IMR-90 (cell line): ENCODE data around the gene CSF2RB. TPM values are rescaled to one million over a fixed set of nuclear protein-coding genes. Genes with fewer than 3 reads are reported as not detected.

Experiments used
- ATAC-seq: fragments of 200-7000 bp; cut with Tn5 transposase; 2 replicates; pipeline ENCODE4 v1.9.1; 2020; ENCODE audit warnings: low read depth, mild to moderate bottlenecking, moderate library complexity
- BruUV-seq: library from RNA; stranded (reverse); fragments of 400-500 nt; replicated peaks from 2 replicates; lab custom pipeline; 2021; lab: Mats Ljungman, UMichigan
- CTCF ChIA-PET: fragments of 300-600 bp; formaldehyde crosslinking; extraction: SDS; loops from one replicate; lab custom pipeline; 2021; ENCODE audit warnings: antibody characterized with exemption; lab: Yijun Ruan, JAX
- POLR2A ChIA-PET: fragments of 300-600 bp; sonication (Branson Sonifier 250); formaldehyde crosslinking; loops from one replicate; lab custom pipeline; 2022; ENCODE audit warnings: antibody characterized with exemption; ENCODE audit not compliant: unreplicated experiment; lab: Charles Lee
- DNase-seq: peaks from one replicate; pipeline ENCODE4 v3.0.0; 2013
- H2AFZ ChIP-seq: replicated peaks from 2 replicates; pipeline ENCODE3; 2013; ENCODE audit warnings: low read length, mild to moderate bottlenecking; ENCODE audit not compliant: poor library complexity
- H2AK5ac ChIP-seq: 2 replicates; pipeline ENCODE4 v1.6.1; 2013; ENCODE audit warnings: low read depth, low read length, inconsistent platforms
- H2AK9ac ChIP-seq: replicated peaks from 2 replicates; pipeline ENCODE3; 2013; ENCODE audit warnings: mild to moderate bottlenecking, low read depth, low read length, moderate library complexity; ENCODE audit not compliant: poor library complexity
- H2BK120ac ChIP-seq: 2 replicates; pipeline ENCODE4 v1.6.1; 2013; ENCODE audit warnings: low read depth, low read length, inconsistent platforms
- H2BK15ac ChIP-seq: 3 replicates; pipeline ENCODE4 v1.6.1; 2013; ENCODE audit warnings: low read depth, low read length, inconsistent platforms
- H2BK20ac ChIP-seq: 2 replicates; pipeline ENCODE4 v1.6.1; 2013; ENCODE audit warnings: low read depth, mild to moderate bottlenecking, inconsistent platforms, low read length, moderate library complexity
- H2BK5ac ChIP-seq: 2 replicates; pipeline ENCODE4 v1.6.1; 2013; ENCODE audit warnings: mild to moderate bottlenecking, low read depth, low read length, inconsistent platforms; ENCODE audit not compliant: poor library complexity, severe bottlenecking
- H3K14ac ChIP-seq: replicated peaks from 2 replicates; pipeline ENCODE4 v1.6.1; 2013; ENCODE audit warnings: low read depth, low read length, inconsistent platforms
- H3K18ac ChIP-seq: 2 replicates; pipeline ENCODE4 v1.6.1; 2013; ENCODE audit warnings: low read depth, low read length, control low read depth
- H3K23ac ChIP-seq: 2 replicates; pipeline ENCODE4 v1.6.1; 2013; ENCODE audit warnings: low read depth, low read length, inconsistent platforms
- H3K27ac ChIP-seq: 2 replicates; pipeline ENCODE4 v1.5.1; 2013; ENCODE audit warnings: mild to moderate bottlenecking, control low read depth, low read length; ENCODE audit not compliant: insufficient read depth
- H3K27me3 ChIP-seq: 2 replicates; pipeline ENCODE4 v1.6.1; 2013; ENCODE audit warnings: low read length; ENCODE audit not compliant: control insufficient read depth, insufficient read depth
- H3K36me3 ChIP-seq: 2 replicates; pipeline ENCODE4 v1.6.1; 2013; ENCODE audit warnings: low read length, mixed read lengths; ENCODE audit not compliant: control insufficient read depth, insufficient read depth
- H3K4ac ChIP-seq: 2 replicates; pipeline ENCODE4 v1.6.1; 2013; ENCODE audit warnings: low read depth, low read length, inconsistent platforms
- H3K4me1 ChIP-seq: 2 replicates; pipeline ENCODE4 v1.6.1; 2013; ENCODE audit warnings: low read length, mixed read lengths; ENCODE audit not compliant: control insufficient read depth, insufficient read depth
- H3K4me2 ChIP-seq: 2 replicates; pipeline ENCODE4 v1.6.1; 2013; ENCODE audit warnings: low read depth, mild to moderate bottlenecking, control low read depth, low read length, moderate library complexity
- H3K4me3 ChIP-seq: 2 replicates; pipeline ENCODE4 v1.5.1; 2013; ENCODE audit warnings: low read depth, mild to moderate bottlenecking, control low read depth, low read length, moderate library complexity; ENCODE audit not compliant: insufficient read depth
- H3K56ac ChIP-seq: 2 replicates; pipeline ENCODE4 v1.6.1; 2013; ENCODE audit warnings: low read length, inconsistent platforms; ENCODE audit not compliant: insufficient read depth; ENCODE audit errors: extremely low read depth
- H3K79me1 ChIP-seq, 2 experiments: 2 replicates each; pipeline ENCODE4 v1.6.1; 2013; ENCODE audit warnings: low read length in 2 of 2, inconsistent platforms in 1 of 2, low read depth in 1 of 2
- H3K9ac ChIP-seq: 2 replicates; pipeline ENCODE4 v1.6.1; 2013; ENCODE audit warnings: low read depth, low read length, control low read depth
- H3K9me1 ChIP-seq: 2 replicates; pipeline ENCODE4 v1.6.1; 2013; ENCODE audit warnings: low read length, inconsistent platforms; ENCODE audit not compliant: insufficient read depth
- H3K9me3 ChIP-seq: 2 replicates; pipeline ENCODE4 v1.6.1; 2013; ENCODE audit warnings: low read length; ENCODE audit not compliant: control insufficient read depth, insufficient read depth
- H4K20me1 ChIP-seq: 2 replicates; pipeline ENCODE4 v1.6.1; 2013; ENCODE audit warnings: low read length, inconsistent platforms; ENCODE audit not compliant: insufficient read depth
- H4K5ac ChIP-seq: 2 replicates; pipeline ENCODE4 v1.6.1; 2013; ENCODE audit warnings: mild to moderate bottlenecking, low read depth, low read length, control low read depth
- H4K8ac ChIP-seq, 2 experiments: 2 replicates each; pipeline ENCODE4 v1.6.1; 2013; ENCODE audit warnings: low read depth in 2 of 2, low read length in 2 of 2, control low read depth in 1 of 2, inconsistent platforms in 1 of 2
- H4K91ac ChIP-seq: 2 replicates; pipeline ENCODE4 v1.6.1; 2013; ENCODE audit warnings: low read depth, low read length, inconsistent platforms; ENCODE audit not compliant: insufficient read depth
- BHLHE40 ChIP-seq: fragments of 150-350 bp; IDR thresholded peaks from 2 replicates; pipeline ENCODE4 v1.6.1; 2016; ENCODE audit warnings: mild to moderate bottlenecking, low read depth, low read length
- CEBPB ChIP-seq: IDR thresholded peaks from 2 replicates; pipeline ENCODE4 v1.6.1; 2012; ENCODE audit warnings: low read depth, low read length, improper control_type of control experiment
- CHD1 ChIP-seq: IDR thresholded peaks from 2 replicates; pipeline ENCODE4 v1.6.1; 2012; ENCODE audit warnings: low read depth, low read length, improper control_type of control experiment
- ELK1 ChIP-seq: fragments of 150-350 bp; IDR thresholded peaks from 2 replicates; pipeline ENCODE4 v1.6.1; 2016; ENCODE audit warnings: low read depth, mild to moderate bottlenecking, low read length, moderate library complexity, borderline replicate concordance
- FOS ChIP-seq: fragments of 150-350 bp; IDR thresholded peaks from 2 replicates; pipeline ENCODE4 v1.6.1; 2016; ENCODE audit warnings: low read depth, low read length
- MAFK ChIP-seq: IDR thresholded peaks from 2 replicates; pipeline ENCODE4 v1.6.1; 2012; ENCODE audit warnings: low read depth, low read length, improper control_type of control experiment
- MAZ ChIP-seq: IDR thresholded peaks from 2 replicates; pipeline ENCODE4 v1.6.1; 2012; ENCODE audit warnings: low read depth, mild to moderate bottlenecking, low read length, improper control_type of control experiment, moderate library complexity, borderline replicate concordance
- MXI1 ChIP-seq: IDR thresholded peaks from 2 replicates; pipeline ENCODE4 v1.6.1; 2012; ENCODE audit warnings: low read depth, mild to moderate bottlenecking, low read length, moderate library complexity, borderline replicate concordance
- NFE2L2 ChIP-seq: fragments of 150-350 bp; IDR thresholded peaks from 2 replicates; pipeline ENCODE4 v1.6.1; 2016; ENCODE audit warnings: low read depth, mild to moderate bottlenecking, low read length
- POLR2A ChIP-seq: IDR thresholded peaks from 2 replicates; pipeline ENCODE4 v1.6.1; 2012; ENCODE audit warnings: mild to moderate bottlenecking, low read depth, low read length
- RAD21 ChIP-seq: IDR thresholded peaks from 2 replicates; pipeline ENCODE4 v1.6.1; 2012; ENCODE audit warnings: low read length, improper control_type of control experiment
- RCOR1 ChIP-seq: IDR thresholded peaks from 2 replicates; pipeline ENCODE4 v1.6.1; 2012; ENCODE audit warnings: mild to moderate bottlenecking, low read length, improper control_type of control experiment; ENCODE audit not compliant: insufficient replicate concordance
- RFX5 ChIP-seq: IDR thresholded peaks from 2 replicates; pipeline ENCODE4 v1.8.0; 2012; ENCODE audit warnings: low read depth, mild to moderate bottlenecking, low read length, moderate library complexity
- SMC3 ChIP-seq: fragments of 150-350 bp; IDR thresholded peaks from 2 replicates; pipeline ENCODE4 v1.6.1; 2016; ENCODE audit warnings: low read depth, mild to moderate bottlenecking, antibody characterized with exemption, low read length, moderate library complexity
- WGBS, 2 experiments: methylation state at CpG; one replicate each; pipeline versions ENCODE4 v1.1.5 to v1.1.7; 2013; ENCODE audit warnings: missing lambda C conversion rate in 2 of 2; ENCODE audit not compliant: insufficient read length in 1 of 2; ENCODE audit errors: extremely low coverage in 2 of 2; 5-methylcytosine and 5-hydroxymethylcytosine counted together
- dilution Hi-C: fragments of 300-500 bp; cut with HindIII; formaldehyde crosslinking; loops from one replicate; pipeline ENCODE4 v1.14.3; 2018; ENCODE audit warnings: low sequenced_read_pairs; ENCODE audit not compliant: unreplicated experiment
- in situ Hi-C: fragments of 300-500 bp; cut with MboI; formaldehyde crosslinking; loops from 3 replicates; pipeline ENCODE4 v1.14.3; 2019; ENCODE audit warnings: low sequenced_read_pairs, inconsistent platforms, mixed read lengths
- intact Hi-C: fragments of 100-400 bp; cut with micrococcal nuclease; formaldehyde crosslinking; loops from 2 replicates; pipeline ENCODE4 v1.10.0; 2022
- polyA plus RNA-seq, 3 experiments: library from polyadenylated mRNA; depleted of rRNA; stranded (reverse); fragments of >200 nt; gene quantifications; 2 replicates each; pipeline ENCODE4 v1.2.3, GENCODE V29; 2012; ENCODE audit warnings: low replicate concordance in 1 of 3
- total RNA-seq: library from RNA; depleted of rRNA; stranded (reverse); fragments of >200 nt; gene quantifications from 2 replicates; pipeline ENCODE4 v1.2.3, GENCODE V29; 2012
- TF ChIP-seq, protein P1 (sequence below): fragments of 150-350 bp; IDR thresholded peaks from 2 replicates; pipeline ENCODE4 v1.6.1; 2017; ENCODE audit warnings: mild to moderate bottlenecking, antibody characterized with exemption, low read length, low read depth
- TF ChIP-seq, protein P2 (sequence below): conservative IDR thresholded peaks from 2 replicates; pipeline ENCODE4 v1.5.1; 2012; ENCODE audit warnings: mild to moderate bottlenecking, low read depth, low read length, improper control_type of control experiment

The CSF2RB gene
- total and polyA plus RNA-seq, 2 of the 4 experiments (the other 2 are of a cell fraction), result not detected

DNA sequence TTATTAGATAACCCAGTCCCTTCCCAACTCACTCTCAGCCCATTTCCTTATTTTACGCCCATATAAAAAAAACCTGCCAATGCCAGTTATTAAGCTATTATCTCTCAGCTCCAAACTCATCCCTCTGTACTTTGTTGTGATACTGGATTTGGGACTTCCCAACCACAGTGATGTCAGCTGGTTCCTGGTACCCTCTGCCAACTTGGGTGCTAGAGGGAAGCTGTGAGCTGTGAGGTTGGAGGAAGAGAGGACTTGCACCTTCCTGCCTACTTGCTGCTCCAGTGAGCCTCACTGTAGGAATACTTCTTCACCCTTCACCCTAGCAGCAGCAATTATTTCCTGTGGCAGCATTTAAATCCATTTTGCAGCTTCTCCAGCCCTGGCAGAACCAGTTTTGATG, 19.2 kb upstream of the CSF2RB start:
- no peaks in the 10 kb centered on the region for H3K79me1 ChIP-seq
- no peak overlapping the region for H3K18ac ChIP-seq
- ATAC-seq (no peak), DNase-seq (no peak)
- POLR2A ChIA-PET, result no interaction called here
- no peaks in the 10 kb centered on the region for H3K9me3 ChIP-seq
- H3K4ac ChIP-seq, result no peak overlapping the region
- H4K91ac ChIP-seq, result no peak overlapping the region
- no peak overlapping the region for H2AK5ac ChIP-seq
- H4K8ac ChIP-seq, result no peak overlapping the region
- no peak overlapping the region for H3K23ac ChIP-seq
- no peak for TF ChIP-seq FOS
- no peak for TF ChIP-seq MAFK
- no peak for TF ChIP-seq MAZ
- no peak for TF ChIP-seq ELK1
- TF ChIP-seq, protein P1, sequence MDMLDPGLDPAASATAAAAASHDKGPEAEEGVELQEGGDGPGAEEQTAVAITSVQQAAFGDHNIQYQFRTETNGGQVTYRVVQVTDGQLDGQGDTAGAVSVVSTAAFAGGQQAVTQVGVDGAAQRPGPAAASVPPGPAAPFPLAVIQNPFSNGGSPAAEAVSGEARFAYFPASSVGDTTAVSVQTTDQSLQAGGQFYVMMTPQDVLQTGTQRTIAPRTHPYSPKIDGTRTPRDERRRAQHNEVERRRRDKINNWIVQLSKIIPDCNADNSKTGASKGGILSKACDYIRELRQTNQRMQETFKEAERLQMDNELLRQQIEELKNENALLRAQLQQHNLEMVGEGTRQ, result no peak
- TF ChIP-seq CEBPB, result no peak
- no peak for TF ChIP-seq BHLHE40
- TF ChIP-seq RFX5, result no peak
- no peak for TF ChIP-seq RAD21
- no peak for TF ChIP-seq NFE2L2
- TF ChIP-seq MXI1, result no peak
- no peak for TF ChIP-seq RCOR1
- TF ChIP-seq CHD1, result no peak
- TF ChIP-seq SMC3, result no peak
- no peak for TF ChIP-seq POLR2A
- TF ChIP-seq, protein P2, sequence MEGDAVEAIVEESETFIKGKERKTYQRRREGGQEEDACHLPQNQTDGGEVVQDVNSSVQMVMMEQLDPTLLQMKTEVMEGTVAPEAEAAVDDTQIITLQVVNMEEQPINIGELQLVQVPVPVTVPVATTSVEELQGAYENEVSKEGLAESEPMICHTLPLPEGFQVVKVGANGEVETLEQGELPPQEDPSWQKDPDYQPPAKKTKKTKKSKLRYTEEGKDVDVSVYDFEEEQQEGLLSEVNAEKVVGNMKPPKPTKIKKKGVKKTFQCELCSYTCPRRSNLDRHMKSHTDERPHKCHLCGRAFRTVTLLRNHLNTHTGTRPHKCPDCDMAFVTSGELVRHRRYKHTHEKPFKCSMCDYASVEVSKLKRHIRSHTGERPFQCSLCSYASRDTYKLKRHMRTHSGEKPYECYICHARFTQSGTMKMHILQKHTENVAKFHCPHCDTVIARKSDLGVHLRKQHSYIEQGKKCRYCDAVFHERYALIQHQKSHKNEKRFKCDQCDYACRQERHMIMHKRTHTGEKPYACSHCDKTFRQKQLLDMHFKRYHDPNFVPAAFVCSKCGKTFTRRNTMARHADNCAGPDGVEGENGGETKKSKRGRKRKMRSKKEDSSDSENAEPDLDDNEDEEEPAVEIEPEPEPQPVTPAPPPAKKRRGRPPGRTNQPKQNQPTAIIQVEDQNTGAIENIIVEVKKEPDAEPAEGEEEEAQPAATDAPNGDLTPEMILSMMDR, result no peak
- BruUV-seq, result no TSS peak
- no peak overlapping the region for H2AK9ac ChIP-seq
- H3K4me2 ChIP-seq, result no peak overlapping the region
- no peaks in the 10 kb centered on the region for H4K20me1 ChIP-seq
- H2BK15ac ChIP-seq, result no peak overlapping the region
- H3K36me3 ChIP-seq, result no peaks in the 10 kb centered on the region
- H3K9ac ChIP-seq, result no peak overlapping the region
- WGBS, 2 experiments, result 80% methylated on average over 1 of the region's 1 CpG; no CpG with 5 or more reads in 1 of the 2 experiments
- no peak overlapping the region for H2BK120ac ChIP-seq
- dilution Hi-C loops (no loop called here), intact Hi-C loops (no loop called here), in situ Hi-C loops (no loop called here)
- H2BK5ac ChIP-seq, result no peak overlapping the region
- H3K27me3 ChIP-seq, result peaks cover 15% of the 10 kb centered on the region
- no peaks in the 10 kb centered on the region for H3K9me1 ChIP-seq
- no peak overlapping the region for H4K5ac ChIP-seq
- no peak overlapping the region for H2AFZ ChIP-seq
- no peak overlapping the region for H3K14ac ChIP-seq
- CTCF ChIA-PET, result no interaction called here
- no peak overlapping the region for H3K27ac ChIP-seq
- no peak overlapping the region for H3K56ac ChIP-seq
- H3K4me3 ChIP-seq, result no peak overlapping the region
- H2BK20ac ChIP-seq, result no peak overlapping the region
- no peaks in the 10 kb centered on the region for H3K4me1 ChIP-seq
